Heart left ventricle (tissue), 13 donors: ENCODE data around the gene GALNT8.

ENCODE experiments used
- CTCF ChIP-seq, 12 donors: fragments of 200-600 bp; sonication (generic) in 4 of 12; IDR thresholded peaks; one replicate each; pipeline versions ENCODE4 v1.5.0 to v1.8.0; 2018 to 2022; ENCODE audit warnings: antibody characterized with exemption in 12 of 12, mild to moderate bottlenecking in 5 of 12
- POLR2A ChIP-seq, 2 donors: fragments of 450-650 bp; IDR thresholded peaks; one replicate each; pipeline ENCODE4 v1.6.1; 2017; ENCODE audit warnings: antibody characterized with exemption in 2 of 2, mild to moderate bottlenecking in 2 of 2, moderate library complexity in 2 of 2
- donor health status: ischemic (EF 13 %, LVEDD 7.1; RV severe dilation, severe dysfunction).
- donor health status: DM: no; HTN: yes; CAD: no.
- donor health status: DM: no; HTN: no; CAD: no.
- donor health status: ischemic (EF 25% LVEDD 6.9; RV normal size, moderate dysfunction).
- donor health status: ischemic (EF 25% LVEDD 5.7; RV mildly dilated, moderate dysfunction).
- donor health status: ischemic (EF 35%, LVEDD 5.7; RV mildly dilated, moderate dysfunction).
- donor health status: nonischemic (EF 11% LVEDD 7.7; RV severe dilation, severe dysfunction).
- donor health status: DM: yes; HTN: yes; CAD: no.
- donor health status: PGD.
- donor health status: ischemic (EF 29% LVEDD 5.4; RV normal size, mild dysfunction).
- donor health status: nonischemic (EF 23%, LVEDD 6.1; RV moderate dilation, normal function).

GRCh38 chr12:4779749-4780148, 59.5 kb downstream of the GALNT8 start:
- TF ChIP-seq CTCF (IDR thresholded peaks at IDR 0.05) (no peak), POLR2A (IDR thresholded peaks at IDR 0.05) (no peak)
